Endothelial cell (in vitro differentiated cells): ENCODE measurements around the gene MARCHF9. TPM values are rescaled to one million over a fixed set of nuclear protein-coding genes. Genes with fewer than 3 reads are reported as not detected.
A peak's percentile ranks its signal among the peaks of the same experiment; 100 is the strongest.

Source experiments
- DNase-seq: peaks from one replicate; pipeline ENCODE4 v3.0.0; 2021; ENCODE audit warnings: low spot score
- H3K27ac Mint-ChIP-seq: one replicate; pipeline ENCODE4 v1.8.0; 2021; ENCODE audit warnings: mixed read lengths, inconsistent platforms; ENCODE audit not compliant: unreplicated experiment
- H3K27me3 Mint-ChIP-seq: one replicate; pipeline ENCODE4 v1.8.0; 2021; ENCODE audit warnings: mild to moderate bottlenecking, moderate library complexity, mixed read lengths, inconsistent platforms; ENCODE audit not compliant: unreplicated experiment
- H3K36me3 Mint-ChIP-seq: one replicate; pipeline ENCODE4 v1.8.0; 2021; ENCODE audit warnings: mild to moderate bottlenecking, low read depth, mixed read lengths, inconsistent platforms; ENCODE audit not compliant: unreplicated experiment
- H3K4me1 Mint-ChIP-seq: one replicate; pipeline ENCODE4 v1.8.0; 2021; ENCODE audit warnings: mild to moderate bottlenecking, mixed read lengths, inconsistent platforms; ENCODE audit not compliant: unreplicated experiment
- H3K4me3 Mint-ChIP-seq: one replicate; pipeline ENCODE4 v1.8.0; 2021; ENCODE audit warnings: mild to moderate bottlenecking, mixed read lengths, inconsistent platforms; ENCODE audit not compliant: unreplicated experiment
- H3K9me3 Mint-ChIP-seq: one replicate; pipeline ENCODE4 v1.8.0; 2021; ENCODE audit warnings: mixed read lengths, inconsistent platforms; ENCODE audit not compliant: unreplicated experiment
- CTCF ChIP-seq: fragments of 200-600 bp; sonication (generic); IDR thresholded peaks from one replicate; pipeline ENCODE4 v1.5.0; 2021; ENCODE audit warnings: antibody characterized with exemption; ENCODE audit not compliant: unreplicated experiment
- total RNA-seq: library from RNA; stranded (reverse); fragmentation: NEBNext Ultra II Directional; extraction: Animal tissue kit (Norgen Biotek cat#: 25700); gene quantifications from one replicate; pipeline ENCODE4 v1.2.1, GENCODE V29; 2021; ENCODE audit not compliant: unreplicated experiment

MARCHF9 gene
- total RNA-seq, 1 donor from 2014 or later, result 2.3 TPM

GRCh38 chr12:57759360-57759980 is 4.6 kb downstream of the MARCHF9 start:
- H3K4me1 Mint-ChIP-seq, result peaks cover 19% of the 10 kb centered on the region
- peak; percentile 30 for TF ChIP-seq CTCF
- peak overlapping the region; percentile 13 for H3K4me3 Mint-ChIP-seq
- H3K27me3 Mint-ChIP-seq, result peaks cover 30% of the 10 kb centered on the region
- no peak for DNase-seq
- no peaks in the 10 kb centered on the region for H3K9me3 Mint-ChIP-seq
- no peak overlapping the region for H3K27ac Mint-ChIP-seq
- peaks cover 13% of the 10 kb centered on the region for H3K36me3 Mint-ChIP-seq

GRCh38 chr12:57760347-57760982 is 5.6 kb downstream of the MARCHF9 start:
- H3K4me1 Mint-ChIP-seq, result peaks cover 21% of the 10 kb centered on the region
- H3K27me3 Mint-ChIP-seq, result peaks cover 34% of the 10 kb centered on the region
- peak; percentile 46 for DNase-seq
- peaks cover 11% of the 10 kb centered on the region for H3K36me3 Mint-ChIP-seq
- H3K4me3 Mint-ChIP-seq, result no peak overlapping the region
- H3K9me3 Mint-ChIP-seq, result no peaks in the 10 kb centered on the region
- H3K27ac Mint-ChIP-seq, result no peak overlapping the region
- TF ChIP-seq CTCF, result no peak

- DNase-seq, result no peak
- no peak for TF ChIP-seq CTCF
- H3K36me3 Mint-ChIP-seq, result peaks cover 6% of the 10 kb centered on the region
- peaks cover 22% of the 10 kb centered on the region for H3K4me1 Mint-ChIP-seq
- peak overlapping the region; percentile 42 for H3K27ac Mint-ChIP-seq
- peak overlapping the region; percentile 59 for H3K4me3 Mint-ChIP-seq
- H3K27me3 Mint-ChIP-seq, result peaks cover 32% of the 10 kb centered on the region
- no peaks in the 10 kb centered on the region for H3K9me3 Mint-ChIP-seq
Measured at GRCh38 chr12:57761391-57761998, 6.6 kb downstream of the MARCHF9 start.

- no peak for TF ChIP-seq CTCF
- H3K9me3 Mint-ChIP-seq, result no peaks in the 10 kb centered on the region
- H3K4me3 Mint-ChIP-seq, result no peak overlapping the region
- DNase-seq, result no peak
- H3K4me1 Mint-ChIP-seq, result peaks cover 23% of the 10 kb centered on the region
- H3K36me3 Mint-ChIP-seq, result peaks cover 3% of the 10 kb centered on the region
- H3K27ac Mint-ChIP-seq, result no peak overlapping the region
- peaks cover 29% of the 10 kb centered on the region for H3K27me3 Mint-ChIP-seq
Measured at GRCh38 chr12:57762463-57762862, 7.6 kb downstream of the MARCHF9 start.
